H1 (cell line): ENCODE results near the gene CEP83.

Experiments used
- CTCF ChIP-seq, 3 experiments: IDR thresholded peaks; 1 replicate in 2 of 3; 2 replicates in 1 of 3; pipeline versions ENCODE4 v1.5.1 to v1.6.1; 2011; ENCODE audit warnings: low read length in 3 of 3, mild to moderate bottlenecking in 3 of 3, inconsistent platforms in 2 of 3, low read depth in 1 of 3, moderate library complexity in 1 of 3; ENCODE audit not compliant: insufficient read depth in 1 of 3; ENCODE audit errors: control extremely low read depth in 1 of 3
- EP300 ChIP-seq, 2 experiments: IDR thresholded peaks; 1 replicate in 1 of 2; 2 replicates in 1 of 2; pipeline ENCODE4 v1.6.1; 2011 to 2012; ENCODE audit warnings: low read depth in 2 of 2, low read length in 2 of 2, mild to moderate bottlenecking in 2 of 2, borderline replicate concordance in 1 of 2, inconsistent platforms in 1 of 2, moderate library complexity in 1 of 2
- KDM5A ChIP-seq: fragments of 200-600 bp; IDR thresholded peaks from 2 replicates; pipeline ENCODE4 v1.7.1; 2012; ENCODE audit warnings: mild to moderate bottlenecking, low read length, inconsistent platforms, mixed read lengths
- POLR2A ChIP-seq, 2 experiments: IDR thresholded peaks; 1 replicate in 1 of 2; 2 replicates in 1 of 2; pipeline ENCODE4 v1.6.1; 2011; ENCODE audit warnings: low read depth in 2 of 2, low read length in 2 of 2, mild to moderate bottlenecking in 2 of 2; ENCODE audit errors: control extremely low read depth in 1 of 2
- POLR2AphosphoS5 ChIP-seq: IDR thresholded peaks from 2 replicates; pipeline ENCODE4 v1.6.1; 2011; ENCODE audit warnings: low read depth, low read length
- RFX5 ChIP-seq: IDR thresholded peaks from 2 replicates; pipeline ENCODE4 v1.6.1; 2011; ENCODE audit warnings: low read depth, low read length, improper control_type of control experiment, borderline replicate concordance
- RNF2 ChIP-seq: fragments of 200-900, 300-1000 bp; sonication (generic); IDR thresholded peaks from 2 replicates; pipeline ENCODE4 v1.7.1; 2016; ENCODE audit warnings: borderline replicate concordance, low read depth, mild to moderate bottlenecking, antibody characterized with exemption, low read length; ENCODE audit not compliant: poor library complexity, severe bottlenecking; ENCODE audit errors: missing control alignments
- SUZ12 ChIP-seq: fragments of 200-600 bp; sonication (generic); IDR thresholded peaks from 2 replicates; pipeline ENCODE4 v1.6.1; 2012; ENCODE audit warnings: mild to moderate bottlenecking, inconsistent platforms, low read length, moderate library complexity, mixed read lengths
- TAF1 ChIP-seq: IDR thresholded peaks from 2 replicates; pipeline ENCODE4 v1.6.1; 2011; ENCODE audit warnings: mild to moderate bottlenecking, low read depth, low read length

- TF ChIP-seq CTCF (IDR thresholded peaks at IDR 0.05; ENCODE audit: control extremely low read depth in 1 of 3, insufficient read depth in 1 of 3, low read depth in 1 of 3, low read length in 3 of 3) (no peak), TAF1 (no peak), POLR2AphosphoS5 (no peak), EP300 (IDR thresholded peaks at IDR 0.05; ENCODE audit: borderline replicate concordance in 1 of 2, low read depth in 2 of 2, low read length in 2 of 2) (no peak), SUZ12 (no peak), RFX5 (no peak), POLR2A (IDR thresholded peaks at IDR 0.05; ENCODE audit: control extremely low read depth in 1 of 2, low read depth in 2 of 2, low read length in 2 of 2) (no peak), KDM5A (no peak), RNF2 (no peak)
These were observed 186.4 kb downstream of the CEP83 start for GRCh38 chr12:94273272-94273671.
